RPMI7951 (cell line): ENCODE measurements around the gene PPY. TPM values are rescaled to one million over a fixed set of nuclear protein-coding genes. Genes with fewer than 3 reads are reported as not detected.
A peak's percentile ranks its signal among the peaks of the same experiment; 100 is the strongest.
"Not testable (repeated sequence)": the region's sequence is repeated elsewhere in the genome, so short reads cannot be mapped to it uniquely, and the experiment has no call there.

ENCODE experiments used
- DNase-seq: peaks from one replicate; pipeline ENCODE4 v3.0.0-alpha.2; 2012; ENCODE audit warnings: low read depth
- total RNA-seq: library from RNA; depleted of rRNA; stranded (reverse); fragments of >200 nt; shearing (Covaris generic); gene quantifications from 2 replicates; pipeline ENCODE4 v1.2.3, GENCODE V29; 2014

Gene PPY
- total RNA-seq, 1 experiment from 2014 or later = not detected

DNA sequence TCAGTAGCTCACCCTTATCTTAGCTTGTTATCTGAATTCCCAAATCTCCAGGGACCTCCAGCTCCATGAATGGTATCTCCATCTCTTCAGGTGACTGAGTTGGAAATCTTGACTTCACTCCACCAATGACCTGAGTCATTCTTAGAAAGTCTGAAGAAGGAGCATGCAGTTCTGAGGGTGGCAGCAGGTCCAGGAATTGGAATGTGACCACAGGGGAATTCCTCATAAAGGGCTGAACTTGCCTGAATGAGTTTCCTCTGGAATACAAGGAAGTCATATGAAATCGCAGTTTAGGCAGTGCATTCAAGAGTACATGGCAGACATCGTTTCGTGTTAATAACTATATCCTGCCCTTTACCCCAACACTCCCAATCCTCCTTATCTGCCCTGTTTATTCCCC is 24.0 kb upstream of the PPY start:
- DNase-seq = peak; percentile 13

DNA sequence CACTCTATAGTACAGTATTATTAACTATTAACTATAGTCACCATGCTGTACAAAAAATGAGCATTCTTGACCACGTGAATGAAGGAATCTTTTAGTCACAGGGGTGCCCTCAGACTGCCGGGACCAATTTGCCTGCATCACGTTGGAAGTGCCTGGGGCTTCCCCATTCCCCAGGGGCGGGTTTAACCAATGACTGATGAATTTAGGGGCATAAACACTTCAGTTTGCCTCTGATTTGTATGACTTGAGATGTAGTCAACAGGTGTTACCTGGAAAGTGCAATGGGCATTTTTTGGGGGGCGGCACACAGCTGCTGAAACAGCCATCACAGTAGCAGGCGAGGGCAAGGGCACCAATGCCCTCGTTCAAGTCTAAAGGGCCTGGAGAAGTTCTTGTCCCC is 20.2 kb upstream of the PPY start:
- DNase-seq = no peak

DNA sequence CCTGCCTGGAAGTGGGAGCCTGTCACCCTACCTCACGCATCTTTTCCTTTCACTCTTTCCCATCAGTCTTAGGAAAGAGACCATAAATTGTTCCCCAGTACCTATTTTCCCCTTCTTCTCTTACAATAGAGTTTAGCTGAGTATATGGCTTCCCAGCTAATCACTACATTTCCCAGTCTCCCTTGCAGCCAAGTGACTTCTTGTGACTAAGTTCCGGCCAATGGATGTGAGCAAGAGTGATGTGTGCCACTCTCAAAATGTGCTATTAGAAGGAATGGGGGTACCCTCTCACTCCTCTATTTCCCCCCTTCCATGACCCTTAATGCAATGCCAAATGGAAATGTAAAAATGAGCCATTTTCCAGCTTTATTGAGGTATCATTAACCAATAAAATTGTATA is 19.7 kb upstream of the PPY start:
- no peak for DNase-seq

DNA sequence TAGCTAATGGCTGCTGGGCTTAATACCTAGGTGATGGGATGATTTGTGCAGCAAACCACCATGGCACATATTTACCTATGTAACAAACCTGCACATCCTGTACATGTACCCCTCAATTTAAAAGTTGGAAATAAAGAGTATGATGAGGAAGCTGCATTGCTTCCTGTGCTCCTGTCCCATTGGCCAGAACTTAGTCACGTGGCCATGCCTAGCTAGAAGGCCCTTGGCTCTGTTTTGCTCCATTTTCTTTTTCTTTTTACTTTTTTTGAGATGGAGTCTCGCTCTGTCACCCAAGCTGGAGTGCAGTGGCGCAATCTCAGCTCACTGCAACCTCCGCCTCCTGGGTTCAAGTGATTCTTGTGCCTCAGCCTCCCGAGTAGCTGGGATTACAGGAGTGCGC is 19.0 kb upstream of the PPY start:
- DNase-seq = not testable (repeated sequence)

DNA sequence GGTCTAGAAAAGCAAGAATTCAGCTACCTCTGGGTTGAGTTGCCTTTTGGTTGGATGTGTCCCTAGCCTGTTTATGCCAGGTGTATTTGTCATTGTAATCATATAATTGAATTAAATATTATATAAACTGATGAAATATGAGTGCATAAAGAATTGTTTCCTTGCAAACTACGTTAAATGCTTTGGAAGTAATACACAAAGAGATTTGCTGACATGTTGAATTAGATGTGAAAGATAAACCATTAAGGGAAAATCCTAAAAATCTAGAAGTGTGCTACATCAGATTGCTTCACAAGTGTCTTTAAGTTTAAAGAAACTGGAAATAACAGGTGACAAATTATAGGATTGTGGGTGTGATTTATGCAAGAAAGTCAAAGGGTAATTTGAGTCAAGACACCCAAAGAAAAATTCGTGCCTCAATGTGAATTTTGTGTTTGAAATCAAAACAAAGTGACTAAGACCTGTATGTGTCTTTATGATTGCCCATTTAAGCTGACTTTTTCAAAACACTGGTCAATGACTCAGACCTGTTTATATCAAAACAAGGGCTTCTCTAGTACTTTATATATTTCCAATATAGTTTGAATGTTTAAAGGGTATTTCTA is 16.6 kb upstream of the PPY start:
- no peak for DNase-seq

DNA sequence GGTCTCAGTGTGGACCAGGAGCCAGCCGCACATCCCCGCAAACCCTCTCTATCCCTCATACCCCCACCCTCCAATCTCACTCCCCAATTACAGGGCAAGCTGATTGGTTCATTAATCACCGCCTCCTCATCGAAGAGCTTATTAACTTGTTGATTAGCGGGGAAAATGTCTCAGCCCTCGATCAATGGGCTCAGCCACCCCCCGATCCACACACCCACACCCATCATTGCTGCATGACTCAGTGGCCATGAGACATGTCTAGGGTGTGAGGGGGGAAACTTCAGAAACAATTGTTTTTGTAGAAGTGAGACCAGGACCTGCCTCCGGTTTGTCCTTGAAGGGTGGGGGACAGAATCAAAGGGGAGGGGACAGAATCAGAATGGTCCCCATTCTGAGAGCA is 13.9 kb upstream of the PPY start:
- no peak for DNase-seq

DNA sequence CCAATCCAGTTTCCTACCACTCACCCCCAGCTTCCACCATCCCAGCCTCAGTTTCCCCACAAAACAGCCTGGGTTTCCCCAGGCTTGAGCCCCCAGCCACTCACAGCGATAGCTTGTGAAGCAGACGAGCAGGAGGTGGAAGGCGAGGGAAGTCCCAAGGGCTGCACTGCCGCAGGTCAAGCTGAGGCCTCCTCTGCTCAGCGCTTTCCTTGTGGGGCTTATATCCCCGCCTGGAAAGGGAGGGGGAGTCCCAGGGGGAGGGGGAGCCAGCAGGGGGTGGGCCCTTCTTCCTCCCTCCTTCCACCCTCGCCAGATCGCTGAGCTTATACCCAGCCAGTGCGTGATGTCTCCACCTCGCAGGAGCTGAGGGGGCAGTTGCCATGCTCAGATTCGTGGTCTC is 11.5 kb upstream of the PPY start, which contains the start of gene PYY:
TSS of gene PYY (minus strand) at position 195 of the 400 bp plus-strand sequence. CDS start 457 bp downstream, outside the sequence.
- DNase-seq = no peak

DNA sequence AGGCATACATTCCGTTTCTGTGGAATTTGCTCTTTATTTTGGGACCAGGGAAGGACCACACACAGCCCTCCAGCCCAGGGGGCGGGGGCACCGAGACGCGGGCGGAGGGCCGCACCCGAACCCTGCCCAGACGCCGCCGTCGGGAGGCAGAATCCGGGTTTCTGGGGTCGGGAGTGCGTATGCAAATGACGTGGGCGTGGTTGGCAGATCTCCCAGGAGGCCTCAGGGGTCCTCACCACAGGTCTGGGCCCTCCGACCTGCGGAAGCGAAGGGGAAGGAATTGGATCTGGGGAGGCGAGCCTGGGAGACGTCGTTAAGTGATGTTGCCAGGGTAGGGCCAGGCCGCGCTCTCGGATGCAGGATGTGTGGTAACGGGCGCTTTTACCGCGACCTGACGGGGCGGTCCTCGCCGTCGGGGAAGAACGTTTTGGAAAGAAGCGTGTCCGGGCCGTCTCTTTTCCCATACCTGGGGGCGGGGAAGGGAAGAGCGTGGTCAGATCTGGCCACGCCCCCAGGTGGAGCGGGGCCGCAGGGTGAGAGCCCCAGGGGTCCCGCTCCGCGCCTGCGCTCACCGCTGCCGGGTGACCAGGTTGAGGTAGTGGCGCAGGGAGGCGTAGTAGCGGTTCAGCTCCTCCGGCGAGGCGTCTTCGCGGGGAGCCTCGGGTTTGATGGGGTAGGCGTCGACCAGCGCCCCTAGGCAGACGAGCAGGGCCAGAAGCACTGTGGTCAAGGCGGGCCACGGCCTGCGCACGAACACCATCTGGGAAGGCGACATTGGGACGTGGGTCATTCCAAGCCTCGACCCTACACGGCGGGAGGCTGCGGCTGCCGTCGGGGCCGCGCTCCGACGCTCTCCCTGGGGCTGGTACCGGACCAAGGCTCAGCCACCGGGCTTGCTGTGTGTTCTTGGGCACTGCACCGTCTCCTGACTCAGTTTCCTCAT is 10.7 kb upstream of the PPY start:
- no peak for DNase-seq

DNA sequence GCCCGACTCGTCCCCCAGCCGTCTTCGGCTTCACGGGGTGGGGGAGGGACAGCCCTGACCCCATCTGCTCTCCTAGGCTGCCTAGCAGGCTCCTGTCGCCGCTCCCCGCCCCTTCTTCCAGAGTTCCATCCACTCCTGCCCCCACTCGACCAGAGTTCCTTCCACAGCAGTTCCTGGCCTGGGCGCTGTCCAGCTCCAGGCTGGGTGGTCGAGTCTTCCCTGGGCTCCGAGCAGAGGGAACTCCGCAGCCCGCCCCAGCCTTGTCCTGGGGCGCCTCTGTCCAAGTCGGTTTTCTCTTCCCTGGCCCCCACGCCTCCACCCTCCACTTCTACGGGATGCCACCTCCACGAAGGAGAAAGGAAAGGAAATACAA is 10.1 kb upstream of the PPY start:
- DNase-seq = no peak

DNA sequence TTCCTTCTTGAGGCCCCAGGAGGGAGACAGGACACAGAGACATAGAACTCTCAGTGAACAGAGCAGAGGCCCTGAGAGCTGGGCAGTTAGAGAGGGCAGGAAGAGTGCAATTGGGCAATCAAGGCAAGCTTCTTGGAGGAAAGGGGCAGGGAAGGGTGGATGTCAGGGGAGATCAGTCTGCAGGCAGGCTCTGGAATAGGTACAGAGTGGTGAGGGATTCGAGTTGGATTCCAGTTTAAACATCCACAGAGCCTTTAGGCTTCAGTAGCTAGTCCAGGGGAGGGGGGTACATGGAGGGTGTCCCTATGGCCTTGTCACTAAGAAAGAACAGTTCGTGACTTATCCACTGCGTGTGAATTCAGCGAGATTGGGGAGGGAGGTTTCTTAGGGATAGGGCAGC is 9.5 kb upstream of the PPY start:
- no peak for DNase-seq

DNA sequence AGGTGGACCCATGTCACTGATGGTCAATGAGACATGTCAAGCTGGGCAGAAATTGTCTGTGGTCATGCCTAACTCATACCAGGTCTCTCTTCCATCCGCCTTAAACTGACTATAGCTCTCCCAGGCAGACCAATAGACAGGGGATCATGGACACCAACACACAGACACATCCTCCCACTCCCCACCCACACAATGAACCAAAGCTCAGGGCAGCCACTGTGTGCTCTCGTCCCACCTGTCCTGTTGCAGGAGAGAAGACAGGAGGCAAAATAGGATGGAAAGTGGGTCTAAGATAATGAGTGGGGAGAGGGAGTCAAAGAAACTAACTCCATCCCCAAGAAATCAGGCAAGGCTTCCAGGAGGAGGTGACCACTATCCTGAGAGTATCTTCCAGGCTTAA is 8.3 kb upstream of the PPY start:
- no peak for DNase-seq

DNA sequence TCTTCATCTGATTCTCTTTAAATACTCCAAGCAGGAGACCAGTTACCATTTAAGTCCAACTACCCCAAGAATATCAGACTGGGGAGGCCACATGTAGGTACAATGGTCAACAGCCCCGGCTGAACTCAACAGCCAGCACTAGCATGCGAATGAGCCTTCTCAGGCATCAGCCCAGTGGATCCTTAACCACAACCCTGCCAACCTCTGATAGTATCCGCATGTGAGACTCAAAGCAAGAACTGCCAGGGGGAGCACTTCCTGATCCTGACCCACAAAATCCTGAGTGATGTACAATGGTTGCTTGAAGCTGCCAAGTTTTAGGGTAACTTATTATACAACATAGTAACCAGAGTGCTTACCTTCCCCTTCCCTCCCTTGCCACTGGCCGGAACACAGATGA is 7.5 kb upstream of the PPY start:
- peak; percentile 32 for DNase-seq

DNA sequence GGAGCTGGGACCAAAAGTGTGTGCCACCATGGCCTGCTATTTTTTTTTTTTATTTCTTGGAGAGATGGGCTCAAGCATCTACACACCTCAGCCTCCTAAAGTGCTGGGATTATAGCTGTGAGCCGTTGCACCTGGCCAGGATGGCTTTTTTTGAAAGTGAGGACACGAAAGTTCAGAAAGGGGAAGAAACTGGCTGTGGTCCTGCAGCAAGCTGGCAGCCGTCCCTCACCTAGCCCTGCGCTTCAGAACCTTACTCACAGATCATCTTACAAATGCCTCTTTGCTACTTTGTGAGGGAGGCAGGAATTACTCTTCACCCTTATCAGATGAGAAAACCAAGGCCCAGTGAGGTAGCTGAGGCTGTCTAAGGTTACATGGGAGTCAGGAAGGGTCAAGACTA is 4.5 kb upstream of the PPY start:
- DNase-seq = no peak

DNA sequence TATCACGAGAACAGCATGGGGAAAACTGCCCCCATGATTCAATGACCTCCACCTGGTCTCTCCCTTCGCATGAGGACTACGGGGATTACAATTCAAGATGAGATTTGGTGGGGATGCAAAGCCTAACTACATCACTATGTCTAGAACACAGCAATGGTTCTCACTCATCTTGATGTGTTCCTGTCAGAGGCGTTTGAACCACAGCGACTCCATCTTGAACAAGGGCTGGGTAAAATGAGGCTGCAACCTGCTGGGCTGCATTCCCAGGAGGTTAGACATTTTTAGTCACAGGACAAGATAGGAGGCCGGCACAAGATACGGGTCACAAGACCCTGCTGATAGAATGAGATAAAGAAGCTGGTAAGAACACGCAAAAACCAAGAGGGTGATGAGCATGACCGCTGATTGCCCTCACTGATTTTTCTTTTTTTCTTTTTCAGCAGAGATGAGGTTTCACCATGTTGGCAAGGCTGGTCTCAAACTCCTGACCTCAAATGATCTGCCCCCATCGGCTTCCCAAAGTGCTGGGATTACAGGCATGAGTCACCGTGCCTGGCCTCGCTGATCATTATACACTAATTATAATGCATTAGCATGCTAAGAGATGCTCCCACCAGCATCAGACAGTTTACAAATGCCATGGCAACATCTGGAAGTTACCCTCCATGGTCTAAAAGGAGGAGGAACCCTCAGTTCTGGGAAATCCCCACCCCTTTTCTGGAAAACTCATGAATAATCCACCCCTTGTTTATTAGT is 3.0 kb upstream of the PPY start:
- DNase-seq = peak; percentile 53

DNA sequence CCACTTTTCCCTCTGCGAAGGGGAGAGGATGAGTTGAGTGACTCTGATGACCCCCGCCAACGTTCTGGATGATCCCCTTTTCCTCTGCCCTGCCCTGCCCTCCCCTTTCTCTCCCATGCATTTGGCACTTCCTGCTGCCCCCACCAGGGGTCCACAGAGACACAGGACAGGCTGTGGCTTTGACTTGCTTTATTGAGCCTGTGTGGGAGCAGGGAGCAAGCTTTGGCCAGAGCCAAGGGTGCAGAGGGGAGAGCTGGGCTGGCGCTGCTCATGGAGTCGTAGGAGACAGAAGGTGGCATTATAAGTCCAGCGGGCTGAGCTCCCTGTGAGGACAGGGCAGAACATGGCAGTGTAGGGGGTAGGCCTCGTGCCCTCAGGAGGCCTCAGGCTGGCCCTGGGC is 1.6 kb downstream of the PPY start:
- peak; percentile 25 for DNase-seq

DNA sequence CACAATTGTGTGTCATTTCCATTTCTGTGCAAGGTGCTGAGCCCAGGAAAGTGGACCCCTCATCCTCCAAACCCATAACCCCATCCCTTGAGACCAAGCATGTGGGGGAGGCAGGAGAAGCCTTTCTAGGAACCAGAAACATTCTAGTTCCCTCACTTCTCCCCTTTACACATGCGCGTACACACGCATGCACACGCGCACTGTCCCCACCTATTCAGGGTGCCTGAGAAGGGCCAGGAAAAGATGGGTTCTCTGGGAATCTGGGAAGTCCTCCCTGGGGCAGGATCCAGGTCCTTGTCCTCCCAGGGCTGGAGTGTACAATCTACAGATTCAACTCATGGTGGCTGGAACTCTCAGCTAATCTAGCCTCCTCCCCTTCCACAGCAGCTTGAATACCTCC is 2.4 kb downstream of the PPY start:
- no peak for DNase-seq

DNA sequence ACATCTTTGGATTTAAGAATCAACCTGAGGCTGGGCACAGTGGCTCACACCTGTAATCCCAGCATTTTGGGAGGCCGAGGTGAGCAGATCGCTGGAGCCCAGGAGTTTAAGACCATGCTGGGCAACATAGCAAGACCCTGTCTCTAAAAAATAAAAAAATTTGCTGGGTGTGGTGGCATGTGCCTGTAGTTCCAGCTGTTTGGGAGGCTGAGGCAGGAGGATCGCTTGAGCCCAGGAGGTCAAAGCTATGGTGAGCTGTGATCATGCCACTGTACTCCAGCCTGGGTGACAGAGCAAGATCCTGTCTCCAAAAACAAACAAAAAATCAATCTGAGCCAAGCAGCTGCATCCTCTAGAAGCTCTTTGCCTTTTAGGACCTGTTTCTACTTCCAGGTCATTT is 2.8 kb downstream of the PPY start:
- DNase-seq = not testable (repeated sequence)

DNA sequence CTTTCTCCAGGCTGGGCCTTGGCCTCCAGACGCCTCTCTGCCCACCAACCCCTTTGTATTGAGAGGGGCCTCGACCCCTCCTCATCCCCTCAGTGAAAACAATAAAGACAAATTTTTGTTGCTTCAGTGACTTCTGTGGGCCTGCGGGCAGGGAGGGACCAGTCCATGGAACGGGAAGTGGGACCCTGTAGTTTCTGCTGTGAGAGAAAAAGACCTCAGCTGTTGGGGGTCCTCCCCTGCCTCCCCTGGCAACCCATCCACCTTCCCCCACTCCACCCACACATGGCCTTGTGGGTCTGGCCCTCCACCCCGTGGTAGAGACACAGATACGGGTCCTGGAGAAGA is 3.5 kb downstream of the PPY start:
- no peak for DNase-seq

DNA sequence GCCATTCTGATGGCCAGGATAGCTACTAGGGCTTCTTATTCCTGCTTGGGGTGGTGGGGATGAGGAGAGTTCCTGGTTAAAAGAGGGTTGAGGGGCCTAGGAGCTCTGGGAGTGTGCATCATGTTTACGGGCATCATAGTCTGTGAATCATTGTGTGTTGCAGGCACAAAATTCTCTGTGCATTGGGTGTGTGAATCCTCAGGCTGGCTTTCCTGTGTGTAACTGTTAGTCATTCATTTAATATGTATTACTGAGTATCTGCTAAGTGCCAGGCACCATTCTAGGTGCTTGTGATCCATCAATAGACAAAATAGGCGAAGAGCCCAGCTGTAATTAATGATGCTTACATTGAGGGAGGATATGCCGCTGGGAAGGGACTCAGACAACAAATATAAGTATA is 5.8 kb downstream of the PPY start:
- no peak for DNase-seq

DNA sequence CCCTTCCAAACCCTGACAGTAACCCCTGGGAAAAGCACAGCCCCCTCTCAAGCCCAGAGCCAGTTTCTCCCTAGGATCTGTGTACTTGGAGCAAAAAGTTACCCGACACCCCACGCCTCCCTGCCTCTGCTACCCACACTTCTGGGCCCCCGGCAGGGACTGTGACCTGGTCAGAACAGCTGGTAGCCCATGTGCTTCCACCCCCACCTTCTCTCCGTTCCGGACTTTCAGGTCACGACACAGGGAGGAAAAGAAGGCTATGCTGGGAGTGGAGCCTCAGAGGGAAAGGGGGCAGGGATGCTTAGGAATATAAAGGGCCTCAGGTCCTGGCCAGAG is 6.4 kb downstream of the PPY start:
- DNase-seq = no peak

DNA sequence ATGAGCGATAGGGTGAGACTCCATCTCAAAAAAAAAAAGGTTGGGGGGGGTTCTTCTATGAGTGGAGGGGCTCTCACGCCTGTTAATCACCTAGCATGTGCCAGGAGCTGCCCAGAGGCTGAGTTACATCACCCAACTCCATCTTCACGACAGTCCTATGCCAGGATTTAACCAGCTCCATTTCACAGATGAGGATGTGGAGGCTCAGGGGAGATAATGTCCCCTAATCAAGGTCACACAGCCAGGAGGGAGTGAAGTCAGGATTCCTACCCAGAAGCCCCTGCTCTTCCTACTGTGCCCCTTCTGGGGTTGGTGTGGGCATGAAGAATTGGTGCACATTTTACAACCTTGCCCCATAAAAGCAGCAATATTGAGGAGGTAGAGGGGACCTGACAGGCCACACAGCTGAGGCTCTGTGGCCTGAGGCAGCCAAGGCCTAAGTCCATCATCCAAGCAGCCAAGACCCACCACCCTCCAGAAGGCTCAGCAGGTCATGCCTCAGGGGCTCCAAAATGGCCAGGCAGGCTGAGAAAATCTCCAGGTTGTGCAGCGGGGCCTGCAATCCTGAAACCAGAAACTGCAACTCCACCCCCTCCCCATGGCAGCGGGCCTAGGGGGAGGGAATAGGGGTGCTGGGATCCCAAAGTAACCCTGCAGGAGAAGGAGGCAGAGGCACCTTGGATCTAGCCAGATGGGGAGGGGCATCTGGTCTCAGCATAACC is 6.9 kb downstream of the PPY start:
- DNase-seq = no peak

DNA sequence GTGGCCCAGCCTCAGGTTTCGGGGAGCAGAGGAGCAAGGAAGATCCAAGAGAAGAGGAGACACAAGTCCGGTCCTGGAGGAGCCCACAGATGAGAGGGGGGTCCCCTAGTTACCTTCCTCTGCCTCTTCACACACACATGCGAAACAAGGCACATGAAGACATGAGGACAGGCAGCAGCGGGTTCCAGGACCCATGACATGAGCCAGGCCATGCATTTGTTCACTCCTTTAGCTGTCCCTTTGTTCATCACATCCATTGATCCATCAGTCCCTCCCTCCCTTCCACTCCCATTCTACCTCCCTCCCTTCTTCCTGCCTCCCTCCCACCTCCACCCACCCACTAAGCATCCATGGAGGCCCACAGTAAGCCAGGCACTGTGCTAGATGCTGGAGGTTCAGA is 9.4 kb downstream of the PPY start:
- DNase-seq = no peak
